Testis (tissue), 2 donors: ENCODE measurements around the gene NR2E1.

ENCODE experiments used
- CTCF ChIP-seq, 3 experiments: fragments of 450-650 bp in 2 of 3; fragments of 200-600 bp in 1 of 3; sonication (generic) in 1 of 3; IDR thresholded peaks; one replicate each; pipeline ENCODE4 v1.5.1; 2016 to 2019; ENCODE audit warnings: antibody characterized with exemption in 3 of 3, mild to moderate bottlenecking in 2 of 3, moderate library complexity in 1 of 3
- POLR2A ChIP-seq: fragments of 450-650 bp; IDR thresholded peaks from one replicate; pipeline ENCODE4 v1.6.1; 2017; ENCODE audit warnings: antibody characterized with exemption, mild to moderate bottlenecking, moderate library complexity

DNA sequence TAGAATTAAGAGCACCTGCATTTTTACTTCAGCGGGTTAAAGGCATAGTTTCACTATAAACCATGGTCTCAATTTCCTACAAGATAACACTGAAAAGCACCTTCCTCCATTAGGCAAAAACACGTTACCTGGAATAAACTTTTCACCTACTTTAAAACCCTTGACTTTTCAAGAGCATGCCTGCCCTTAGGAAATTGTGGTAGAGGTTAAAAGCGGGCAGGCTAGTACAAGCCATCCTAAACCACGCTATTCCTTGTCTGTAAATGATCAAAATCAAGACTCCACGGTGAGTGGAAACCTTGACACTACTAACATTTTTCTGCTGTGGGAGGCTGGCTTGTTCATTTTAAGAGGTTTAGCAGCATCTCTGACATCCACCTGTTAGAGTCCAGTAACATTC lies 43.9 kb downstream of the NR2E1 start:
- no peak for TF ChIP-seq CTCF (IDR thresholded peaks at IDR 0.05)
- no peak for TF ChIP-seq POLR2A
